LNCaP clone FGC (cell line): ENCODE data around the gene SSBP4.

Experiments used
- DNase-seq: peaks from one replicate; pipeline ENCODE4 v3.0.0-alpha.2; 2011; ENCODE audit warnings: low read depth
- H3K4me3 ChIP-seq: 2 replicates; pipeline ENCODE4 v1.5.1; 2011; ENCODE audit warnings: mild to moderate bottlenecking, low read depth, low read length, control low read depth
- TF ChIP-seq, protein P1 (sequence below): IDR thresholded peaks from 2 replicates; pipeline ENCODE4 v1.5.1; 2012; ENCODE audit warnings: mild to moderate bottlenecking; ENCODE audit not compliant: control insufficient read depth, insufficient read depth; ENCODE audit errors: extremely low read depth

The SSBP4 gene

DNA sequence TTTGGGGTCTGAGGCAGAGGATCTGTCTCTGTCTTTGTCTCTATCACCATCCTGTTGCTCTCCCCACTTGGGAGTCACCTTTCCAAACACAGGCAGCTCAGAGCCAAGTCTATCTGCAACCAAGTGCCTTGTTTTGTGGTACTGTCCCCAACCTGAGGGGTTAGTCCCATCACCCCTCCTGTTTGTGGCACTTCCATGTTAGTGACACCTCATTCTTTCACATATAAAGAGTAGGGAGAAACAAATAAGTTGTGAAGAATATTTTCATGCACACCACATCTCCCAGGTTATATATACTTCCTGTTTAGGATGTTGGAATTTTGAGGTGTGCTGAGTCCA lies 29.5 kb upstream of the SSBP4 start:
- TF ChIP-seq, protein P1, sequence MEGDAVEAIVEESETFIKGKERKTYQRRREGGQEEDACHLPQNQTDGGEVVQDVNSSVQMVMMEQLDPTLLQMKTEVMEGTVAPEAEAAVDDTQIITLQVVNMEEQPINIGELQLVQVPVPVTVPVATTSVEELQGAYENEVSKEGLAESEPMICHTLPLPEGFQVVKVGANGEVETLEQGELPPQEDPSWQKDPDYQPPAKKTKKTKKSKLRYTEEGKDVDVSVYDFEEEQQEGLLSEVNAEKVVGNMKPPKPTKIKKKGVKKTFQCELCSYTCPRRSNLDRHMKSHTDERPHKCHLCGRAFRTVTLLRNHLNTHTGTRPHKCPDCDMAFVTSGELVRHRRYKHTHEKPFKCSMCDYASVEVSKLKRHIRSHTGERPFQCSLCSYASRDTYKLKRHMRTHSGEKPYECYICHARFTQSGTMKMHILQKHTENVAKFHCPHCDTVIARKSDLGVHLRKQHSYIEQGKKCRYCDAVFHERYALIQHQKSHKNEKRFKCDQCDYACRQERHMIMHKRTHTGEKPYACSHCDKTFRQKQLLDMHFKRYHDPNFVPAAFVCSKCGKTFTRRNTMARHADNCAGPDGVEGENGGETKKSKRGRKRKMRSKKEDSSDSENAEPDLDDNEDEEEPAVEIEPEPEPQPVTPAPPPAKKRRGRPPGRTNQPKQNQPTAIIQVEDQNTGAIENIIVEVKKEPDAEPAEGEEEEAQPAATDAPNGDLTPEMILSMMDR, result no peak
- no peak overlapping the region for H3K4me3 ChIP-seq
- no peak for DNase-seq

DNA sequence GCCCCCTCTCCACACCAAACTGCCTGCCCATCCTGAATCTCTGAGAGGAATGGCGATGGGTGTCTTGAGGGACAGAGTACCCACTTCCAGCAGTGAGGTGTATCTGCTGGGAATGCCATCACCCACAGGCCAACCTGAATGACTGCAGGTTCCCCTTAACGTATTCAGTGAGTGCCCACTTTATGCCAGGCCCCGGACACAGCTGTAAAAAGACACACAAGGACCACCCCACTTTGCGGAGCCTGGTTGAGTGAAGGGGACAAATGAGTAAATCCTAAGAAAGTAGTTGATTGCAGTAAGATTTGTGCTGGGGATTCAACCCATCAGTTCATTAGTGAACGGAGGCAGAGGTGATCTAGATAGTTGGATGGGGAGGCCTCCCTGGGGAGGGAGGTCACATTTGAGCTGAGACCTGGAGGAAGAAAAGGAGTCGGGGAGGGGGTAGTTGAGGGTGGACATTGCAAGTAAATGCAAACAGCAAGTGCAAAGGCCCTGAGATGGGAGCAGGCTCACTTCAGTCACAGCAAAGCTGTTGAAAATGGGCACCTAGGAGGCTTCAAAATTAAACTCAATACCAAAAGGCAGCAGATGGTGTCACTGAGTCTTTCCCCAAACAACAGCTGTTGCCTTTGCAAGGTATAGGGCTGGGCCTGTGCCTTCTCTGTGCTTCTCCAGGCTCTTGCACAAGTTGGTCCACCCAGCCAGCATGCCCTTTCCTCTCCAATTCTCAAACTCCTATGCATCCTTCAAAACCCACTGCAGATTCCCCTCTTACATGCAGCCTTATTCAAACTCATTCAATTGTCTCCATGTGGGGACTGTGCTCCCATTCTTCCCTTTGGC lies 28.9 kb upstream of the SSBP4 start:
- H3K4me3 ChIP-seq, result no peak overlapping the region
- DNase-seq, result no peak
- TF ChIP-seq, protein P1, result no peak

DNA sequence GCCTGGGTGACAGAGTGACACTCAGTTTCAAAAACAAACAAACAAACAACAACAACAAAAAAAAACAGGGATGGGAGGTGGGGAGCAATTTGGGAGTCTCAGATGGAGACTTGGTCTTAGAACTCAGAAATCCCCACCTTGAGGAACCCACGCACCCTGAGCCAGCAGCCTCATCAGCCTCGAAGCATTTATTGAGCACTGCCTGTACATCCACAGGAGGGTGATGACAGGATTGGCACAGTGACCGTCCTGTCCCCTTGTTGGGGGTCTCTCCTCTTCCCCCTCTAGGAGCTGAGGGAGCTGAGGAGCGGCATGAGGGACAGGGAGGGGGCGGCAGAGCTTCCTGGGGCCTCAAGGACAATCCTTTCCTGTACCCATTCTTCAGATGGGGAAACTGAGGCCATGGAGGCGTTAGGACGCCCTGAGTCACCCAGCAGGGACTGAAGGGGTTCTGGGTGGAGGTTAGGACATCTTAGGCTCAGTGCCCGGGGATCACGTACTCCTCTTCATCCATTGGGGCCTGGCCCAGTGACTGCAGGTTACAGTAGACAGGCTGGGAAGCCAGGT lies 27.6 kb upstream of the SSBP4 start:
- no peak for DNase-seq
- no peak overlapping the region for H3K4me3 ChIP-seq
- TF ChIP-seq, protein P1, result no peak

DNA sequence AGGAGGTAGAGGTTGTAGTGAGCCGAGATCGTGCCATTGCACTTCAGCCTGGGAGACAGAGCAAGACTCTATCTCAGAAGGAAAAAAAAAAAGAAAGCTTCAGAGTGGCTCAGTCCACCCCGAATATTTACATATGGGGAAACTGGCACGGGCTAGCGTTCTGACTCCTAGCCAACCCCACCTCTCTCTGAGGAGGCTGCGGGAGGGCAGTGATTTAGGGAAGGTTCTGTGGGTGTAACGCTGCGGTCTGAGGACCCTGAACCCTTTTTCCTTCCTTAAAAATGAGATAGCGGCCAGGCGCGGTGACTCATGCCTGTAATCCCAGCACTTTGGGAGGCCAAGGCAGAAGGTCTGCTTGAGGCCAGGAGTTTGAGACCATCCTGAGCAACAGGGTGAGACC lies 26.8 kb upstream of the SSBP4 start:
- no peak for DNase-seq
- H3K4me3 ChIP-seq, result no peak overlapping the region
- TF ChIP-seq, protein P1, result no peak

DNA sequence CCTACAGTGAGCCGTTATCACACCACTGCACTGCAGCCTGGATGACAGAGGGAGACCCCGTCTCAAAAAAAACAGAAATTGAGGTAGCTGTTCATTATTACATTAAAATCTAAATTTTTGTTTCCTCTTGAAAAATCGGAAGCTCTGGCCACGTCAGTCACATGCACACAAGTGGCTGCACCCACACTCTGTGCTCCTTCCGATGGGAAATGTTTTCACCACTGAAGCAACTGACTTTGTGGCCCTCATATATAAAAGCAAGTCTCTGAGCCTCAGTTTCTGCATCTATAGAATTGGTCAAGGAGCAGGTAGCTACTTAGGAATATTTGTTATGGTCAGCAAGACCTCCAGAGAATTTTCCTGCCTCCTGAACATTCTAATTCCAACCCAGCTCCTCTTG lies 26.3 kb upstream of the SSBP4 start:
- no peak for DNase-seq
- H3K4me3 ChIP-seq, result no peak overlapping the region
- TF ChIP-seq, protein P1, result no peak

DNA sequence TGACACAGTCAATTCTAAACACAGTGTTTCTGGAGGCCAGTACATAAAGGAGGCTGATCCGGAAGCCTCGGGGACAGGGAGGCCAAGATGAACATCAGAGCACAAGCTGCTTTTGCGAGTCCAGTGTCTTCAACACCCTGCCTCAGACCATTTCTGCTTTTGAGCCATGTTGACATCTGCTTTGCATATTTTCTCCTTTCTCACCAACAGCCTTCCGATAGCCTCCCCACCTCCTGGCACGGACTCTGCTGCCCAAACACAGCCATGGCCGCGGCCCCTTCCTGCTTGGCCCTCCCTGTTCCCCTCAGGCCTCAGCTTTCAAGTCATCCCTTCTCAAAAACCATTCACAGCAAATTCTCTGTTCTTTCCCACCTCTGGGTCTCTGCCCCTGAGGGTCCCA lies 25.4 kb upstream of the SSBP4 start:
- H3K4me3 ChIP-seq, result no peak overlapping the region
- no peak for DNase-seq

More for the DNA sequence above, 25.4 kb upstream of the SSBP4 start:
- TF ChIP-seq, protein P1, result no peak
